GM12865 (cell line): ENCODE data around the gene PUSL1.

ENCODE experiments used
- DNase-seq: peaks from one replicate; pipeline ENCODE4 v3.0.0; 2010; ENCODE audit warnings: low read depth
- H3K4me3 ChIP-seq: 2 replicates; pipeline ENCODE4 v1.5.1; 2011; ENCODE audit warnings: mild to moderate bottlenecking, low read depth, low read length, control low read depth
- TF ChIP-seq, protein P1 (sequence below): IDR thresholded peaks from 2 replicates; pipeline ENCODE4 v1.5.1; 2011; ENCODE audit warnings: low read length, control low read depth, low read depth, inconsistent platforms; ENCODE audit not compliant: insufficient read depth; ENCODE audit errors: missing control alignments

The PUSL1 gene

DNA sequence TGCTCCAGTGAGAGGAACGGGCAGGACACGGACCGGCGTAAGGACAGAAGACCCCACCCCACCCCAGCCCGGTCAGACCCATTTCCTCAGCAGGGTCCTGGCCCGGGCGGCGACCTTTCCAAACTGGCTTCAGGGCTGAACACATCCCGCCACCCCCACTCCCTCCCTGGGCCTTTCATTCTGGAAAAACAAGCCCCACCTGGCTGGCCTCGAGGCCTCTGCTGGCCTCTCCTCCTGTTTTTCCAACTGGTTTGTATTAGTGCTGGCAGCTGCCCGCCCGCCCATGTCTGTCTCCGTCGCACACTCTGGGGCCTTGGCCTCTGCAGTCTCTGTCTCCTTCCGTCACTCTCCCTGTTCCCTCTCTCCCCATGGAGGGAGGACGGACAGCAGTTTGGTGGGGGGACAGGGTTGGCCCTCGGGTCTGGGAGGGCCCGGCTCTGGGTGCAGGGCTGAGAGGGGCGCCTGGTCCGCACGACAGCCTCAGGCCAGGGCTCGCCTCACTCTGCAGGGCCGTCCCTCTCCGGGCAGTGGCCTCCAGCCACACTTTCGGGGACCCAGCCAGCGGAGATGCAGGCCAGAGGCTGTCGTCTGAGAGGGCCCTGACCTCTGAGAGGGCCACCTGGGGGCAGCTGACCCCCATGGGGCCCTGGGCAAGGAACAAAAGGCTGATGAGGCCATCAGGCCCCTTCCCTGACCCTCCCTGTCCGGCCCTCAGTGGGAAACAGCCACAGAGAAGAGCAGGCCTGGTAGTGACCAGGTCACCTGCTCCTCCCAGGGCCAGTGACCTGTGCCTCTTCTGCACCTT, 51.5 kb downstream of the PUSL1 start:
- no peak overlapping the region for H3K4me3 ChIP-seq
- no peak for DNase-seq
- TF ChIP-seq, protein P1, sequence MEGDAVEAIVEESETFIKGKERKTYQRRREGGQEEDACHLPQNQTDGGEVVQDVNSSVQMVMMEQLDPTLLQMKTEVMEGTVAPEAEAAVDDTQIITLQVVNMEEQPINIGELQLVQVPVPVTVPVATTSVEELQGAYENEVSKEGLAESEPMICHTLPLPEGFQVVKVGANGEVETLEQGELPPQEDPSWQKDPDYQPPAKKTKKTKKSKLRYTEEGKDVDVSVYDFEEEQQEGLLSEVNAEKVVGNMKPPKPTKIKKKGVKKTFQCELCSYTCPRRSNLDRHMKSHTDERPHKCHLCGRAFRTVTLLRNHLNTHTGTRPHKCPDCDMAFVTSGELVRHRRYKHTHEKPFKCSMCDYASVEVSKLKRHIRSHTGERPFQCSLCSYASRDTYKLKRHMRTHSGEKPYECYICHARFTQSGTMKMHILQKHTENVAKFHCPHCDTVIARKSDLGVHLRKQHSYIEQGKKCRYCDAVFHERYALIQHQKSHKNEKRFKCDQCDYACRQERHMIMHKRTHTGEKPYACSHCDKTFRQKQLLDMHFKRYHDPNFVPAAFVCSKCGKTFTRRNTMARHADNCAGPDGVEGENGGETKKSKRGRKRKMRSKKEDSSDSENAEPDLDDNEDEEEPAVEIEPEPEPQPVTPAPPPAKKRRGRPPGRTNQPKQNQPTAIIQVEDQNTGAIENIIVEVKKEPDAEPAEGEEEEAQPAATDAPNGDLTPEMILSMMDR, result no peak

DNA sequence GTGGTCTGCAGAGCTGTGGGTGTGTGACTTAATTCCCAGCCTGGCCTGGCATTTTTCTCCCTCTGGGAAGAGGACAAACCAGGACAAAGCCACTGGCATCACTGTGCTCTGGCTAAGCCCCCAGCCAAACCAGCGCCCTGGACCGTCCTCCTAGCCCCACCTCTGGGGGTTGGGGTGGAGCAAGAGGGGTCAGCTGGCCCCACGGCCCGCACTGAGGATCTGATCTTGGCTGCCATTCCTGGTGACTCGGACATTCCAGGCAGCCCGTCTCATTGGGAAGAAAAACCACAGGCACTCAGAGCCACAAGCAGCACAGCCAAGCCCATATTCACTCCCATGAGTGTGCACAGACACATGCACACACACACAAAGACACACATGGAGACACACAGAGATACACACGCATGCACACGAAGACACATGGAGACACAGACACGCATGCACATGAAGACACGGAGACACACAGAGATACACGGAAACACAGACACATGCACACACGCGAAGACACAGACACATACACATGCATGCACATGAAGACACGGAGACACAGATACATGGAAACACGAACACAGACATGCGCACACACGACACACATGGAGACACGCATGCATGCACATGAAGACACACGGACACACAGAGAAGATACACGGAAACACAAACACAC, 52.2 kb downstream of the PUSL1 start:
- DNase-seq, result no peak
- H3K4me3 ChIP-seq, result no peak overlapping the region
- TF ChIP-seq, protein P1, result no peak
